NCI-H2196 (cell line): Measurements from ENCODE around the gene MAP3K10.

Source experiments
- DNase-seq: peaks from one replicate; lab custom pipeline; 2025; ENCODE audit not compliant: unreplicated experiment; lab: John Stamatoyannopoulos, UW

Gene MAP3K10

GRCh38 chr19:40247735-40248262, 56.6 kb downstream of the MAP3K10 start:
- DNase-seq = no peak

GRCh38 chr19:40249201-40249600, 58.0 kb downstream of the MAP3K10 start:
- no peak for DNase-seq

- no peak for DNase-seq
Measured at GRCh38 chr19:40249781-40250180, 58.6 kb downstream of the MAP3K10 start.

DNA sequence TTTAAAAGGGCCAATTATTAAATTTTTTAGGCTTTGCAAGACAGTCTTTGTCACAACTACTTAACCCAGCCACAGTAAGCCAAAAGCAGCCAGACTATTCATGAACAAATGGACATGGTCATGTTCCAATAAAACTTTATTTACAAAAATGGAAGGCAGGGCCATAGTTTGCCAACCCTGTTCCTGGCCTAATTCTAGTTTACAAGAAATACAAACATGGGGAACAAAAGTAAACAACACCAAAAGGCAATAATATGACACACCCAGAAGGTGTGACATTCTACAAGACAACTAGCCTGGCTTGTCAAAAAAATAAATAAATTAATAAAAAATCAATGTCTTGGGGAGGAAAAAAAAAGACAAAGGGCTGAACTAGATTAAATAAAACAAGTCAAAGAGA, 60.0 kb downstream of the MAP3K10 start:
- DNase-seq = no peak

- no peak for DNase-seq
Measured at GRCh38 chr19:40251991-40252390, 60.8 kb downstream of the MAP3K10 start.

DNA sequence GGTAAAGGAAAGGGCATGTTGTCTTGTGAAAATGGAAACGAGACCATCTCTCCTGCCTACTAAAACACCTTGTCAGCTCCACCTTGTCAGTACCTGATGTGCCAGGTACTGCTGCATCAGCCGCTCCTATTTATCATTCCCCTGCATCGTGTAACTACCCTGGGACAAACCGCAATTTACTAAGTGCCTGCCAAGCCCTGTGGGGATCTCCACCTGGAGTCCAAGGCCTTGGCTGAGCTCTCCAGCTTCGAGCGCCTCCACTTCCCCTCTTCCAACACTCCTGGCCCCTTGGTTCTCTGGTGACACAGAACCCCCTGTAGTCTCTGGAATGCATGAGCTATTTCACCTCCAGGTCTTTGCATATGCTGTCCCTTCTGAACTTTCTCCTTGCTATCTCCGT, 61.2 kb downstream of the MAP3K10 start:
- DNase-seq = no peak

DNA sequence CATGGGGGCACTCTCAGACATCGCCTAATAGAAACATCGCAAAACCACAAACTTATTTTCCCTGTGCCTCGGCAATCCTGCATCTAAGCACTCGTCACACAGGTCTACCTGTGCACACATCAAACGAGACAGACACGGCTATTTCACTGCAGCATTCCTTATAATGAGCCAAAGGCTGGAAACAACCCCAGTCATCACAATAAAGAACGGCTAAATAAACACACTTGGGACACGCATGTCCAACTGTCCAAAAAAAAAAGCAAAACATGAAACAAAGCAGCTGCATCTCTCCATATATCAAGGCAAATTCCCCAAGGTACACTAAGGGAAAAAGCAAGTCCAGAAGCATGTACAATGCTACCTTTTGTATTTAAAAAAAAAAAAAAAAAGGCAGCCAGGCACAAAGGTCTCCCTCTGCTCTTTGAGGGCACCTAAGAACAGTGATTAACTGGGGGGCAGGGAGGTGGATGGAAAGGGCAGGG, 62.4 kb downstream of the MAP3K10 start:
- DNase-seq = no peak

DNA sequence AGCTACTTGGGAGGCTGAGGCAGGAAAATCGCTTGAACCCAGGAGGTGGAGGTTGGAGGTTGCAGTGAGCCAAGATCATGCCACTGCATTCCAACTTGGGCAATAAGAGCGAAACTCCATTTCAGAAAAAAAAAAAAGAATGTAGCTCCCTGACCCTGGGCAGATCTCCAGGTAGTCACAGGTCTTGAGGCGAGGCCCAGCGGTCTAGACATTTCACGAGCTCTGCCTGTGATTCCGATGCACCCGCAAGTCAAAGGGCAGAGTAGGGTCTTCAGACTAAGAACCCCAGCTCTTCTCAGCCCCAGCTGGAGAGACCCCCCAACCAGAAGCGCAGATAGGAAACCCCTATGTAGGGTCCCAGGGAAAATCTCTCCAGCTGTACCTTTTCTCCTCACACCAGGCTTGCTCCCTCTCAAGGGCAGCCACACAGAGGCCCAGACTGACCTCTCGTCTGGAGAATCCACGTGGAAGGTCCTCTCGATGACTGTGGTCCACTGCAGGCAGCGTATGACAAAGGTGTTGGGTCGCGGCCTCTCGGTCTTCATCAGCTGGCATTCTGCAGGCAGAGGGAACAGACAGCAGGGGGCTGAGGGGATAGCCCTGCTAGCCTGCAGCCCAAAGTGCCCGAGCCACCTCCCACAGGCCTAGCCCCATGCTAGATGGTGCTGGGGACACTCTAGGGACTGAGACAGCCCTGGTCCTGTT, 63.6 kb downstream of the MAP3K10 start:
- no peak for DNase-seq

DNA sequence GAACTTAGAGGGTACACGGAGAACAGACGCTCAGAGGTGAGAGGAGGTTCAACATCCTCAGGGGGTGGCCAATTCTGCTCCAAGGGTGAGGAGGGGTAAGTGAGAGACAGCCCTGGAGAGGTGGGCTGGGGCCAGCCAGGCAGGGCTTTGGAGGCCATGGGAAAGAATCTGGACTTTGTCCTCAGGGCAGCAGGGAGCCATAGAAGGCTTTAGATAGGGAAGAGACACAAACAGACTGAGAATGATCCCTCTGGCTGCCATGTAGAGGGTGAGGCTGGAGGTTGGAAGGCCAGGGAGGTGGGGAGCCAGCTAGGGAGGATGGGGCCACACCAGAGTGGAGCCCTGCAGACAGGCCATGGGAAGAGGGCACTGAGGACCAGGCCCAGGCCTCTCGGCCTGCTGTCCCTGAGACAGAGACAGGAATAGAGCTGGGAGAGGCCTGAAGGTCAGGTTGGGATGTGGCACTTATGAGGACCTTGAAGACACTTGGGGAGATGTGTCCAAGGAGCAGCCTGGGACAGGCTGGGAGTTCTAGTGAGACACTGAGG, 64.5 kb downstream of the MAP3K10 start:
- no peak for DNase-seq

DNA sequence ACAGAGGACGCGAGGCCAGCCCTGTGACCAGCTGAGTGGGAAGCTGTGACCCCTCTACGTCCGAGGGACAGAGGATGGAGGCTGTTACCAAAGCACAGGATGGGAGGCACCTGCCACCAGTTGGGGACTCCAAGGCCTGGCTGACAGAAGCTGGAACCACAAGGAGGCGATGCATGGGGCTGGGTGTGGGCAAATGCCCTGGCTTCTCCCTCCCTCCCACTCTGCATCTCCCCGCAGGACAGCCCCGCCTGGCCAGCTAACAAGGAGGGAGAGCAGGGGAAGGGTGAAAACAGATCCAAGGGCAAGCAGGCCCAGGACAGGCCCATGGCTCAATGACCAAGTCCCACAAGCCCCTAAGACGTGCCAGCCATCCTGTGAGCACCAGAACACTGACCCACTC, 65.3 kb downstream of the MAP3K10 start:
- DNase-seq = no peak

DNA sequence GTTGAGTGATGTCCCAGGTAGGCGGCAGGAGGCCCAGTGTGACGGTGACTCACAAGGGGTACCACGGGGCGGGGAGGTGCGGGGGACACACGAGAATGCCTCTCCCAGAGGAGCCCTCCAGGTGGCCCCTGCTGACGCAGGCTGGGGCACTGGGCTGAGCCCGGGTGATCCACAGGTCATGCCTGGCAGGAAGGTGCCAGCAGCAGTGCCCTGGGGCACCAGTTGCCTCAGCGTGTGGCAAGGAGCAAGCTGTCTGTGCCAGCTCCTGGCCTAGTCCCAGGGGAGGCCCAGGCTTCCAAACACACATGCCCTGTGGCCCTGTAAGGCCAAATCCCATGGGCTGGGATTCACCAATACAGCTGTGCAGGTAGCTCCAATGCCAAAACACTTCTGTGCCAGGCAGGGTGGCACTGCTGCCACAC, 65.9 kb downstream of the MAP3K10 start:
- peak; percentile 66 for DNase-seq

DNA sequence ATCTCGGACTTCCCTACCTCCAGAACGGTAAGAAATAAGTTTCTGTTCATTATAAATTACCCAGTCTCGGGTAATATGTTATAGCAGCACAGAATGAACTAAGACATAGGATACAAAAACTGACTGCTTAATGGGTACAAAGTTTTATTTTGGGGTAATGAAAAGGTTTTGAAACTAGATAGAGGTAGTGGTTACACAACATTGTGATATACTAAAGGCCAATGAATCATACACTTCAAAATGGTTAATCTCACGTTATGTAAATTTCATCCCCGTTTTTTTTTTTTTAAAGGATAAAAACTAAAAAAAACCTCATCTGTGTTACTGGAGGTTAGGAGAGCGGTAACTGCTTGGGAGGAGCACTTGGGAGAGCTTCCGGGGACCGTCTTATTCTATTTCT, 70.4 kb downstream of the MAP3K10 start:
- DNase-seq = no peak

- no peak for DNase-seq
Measured at GRCh38 chr19:40262422-40262821, 71.2 kb downstream of the MAP3K10 start.

- DNase-seq = no peak
Measured at GRCh38 chr19:40263440-40264313, 72.5 kb downstream of the MAP3K10 start.

- DNase-seq = no peak
Measured at GRCh38 chr19:40264314-40265054, 73.3 kb downstream of the MAP3K10 start.
